T-helper 2 cell treated with Interferon-gamma antibody and Interleukin-4, amounts not matched to agents 100 ng/mL and 5 ng/mL, for 36 hours (primary cell): ENCODE measurements around the gene HEMK1. TPM values are rescaled to one million over a fixed set of nuclear protein-coding genes. Genes with fewer than 3 reads are reported as not detected.

ENCODE experiments used
- intact Hi-C: fragments of 100-400 bp; cut with micrococcal nuclease; formaldehyde crosslinking; loops from one replicate; pipeline ENCODE4 v1.15.1; 2023
- total RNA-seq: library from RNA; stranded (reverse); gene quantifications from 2 replicates; pipeline ENCODE4 v1.2.3, GENCODE V29; 2022

The HEMK1 gene
- total RNA-seq, 1 donor from 2014 or later: 58.1 TPM

- intact Hi-C loops: loop anchor here (1.0 to 5.0 kb wide), 6 partner anchors 17 to 812 kb away; partner anchors contain the start of gene MANF
Measured at GRCh38 chr3:50572801-50573371, 3.6 kb downstream of the HEMK1 start.

GRCh38 chr3:50573566-50574443 is 4.5 kb downstream of the HEMK1 start:
- intact Hi-C loops: loop anchor here (1.0 to 5.0 kb wide), 4 partner anchors 16 to 811 kb away; partner anchors contain the start of gene MANF

- intact Hi-C loops: loop anchor here (5.0 kb wide), 1 partner anchor 453 kb away; no protein-coding TSS in a partner anchor
Measured at GRCh38 chr3:50574444-50574831, 5.1 kb downstream of the HEMK1 start.

GRCh38 chr3:50575372-50575771 is 6.0 kb downstream of the HEMK1 start:
- intact Hi-C loops: no loop called here

GRCh38 chr3:50577348-50577747 is 8.0 kb downstream of the HEMK1 start:
- intact Hi-C loops: no loop called here

GRCh38 chr3:50580683-50581458 is 11.5 kb downstream of the HEMK1 start:
- intact Hi-C loops: no loop called here

- intact Hi-C loops: no loop called here
Measured at GRCh38 chr3:50581459-50581842, 12.1 kb downstream of the HEMK1 start.

- intact Hi-C loops: no loop called here
Measured at GRCh38 chr3:50582083-50582482, 12.8 kb downstream of the HEMK1 start.

GRCh38 chr3:50583897-50584296 is 14.6 kb downstream of the HEMK1 start:
- intact Hi-C loops: no loop called here

- intact Hi-C loops: no loop called here
Measured at GRCh38 chr3:50584391-50584790, 15.1 kb downstream of the HEMK1 start.

- intact Hi-C loops: no loop called here
Measured at GRCh38 chr3:50585919-50586762, 16.8 kb downstream of the HEMK1 start.

GRCh38 chr3:50586763-50587070 is 17.4 kb downstream of the HEMK1 start:
- intact Hi-C loops: no loop called here

- intact Hi-C loops: no loop called here
Measured at GRCh38 chr3:50587373-50587772, 18.1 kb downstream of the HEMK1 start.

GRCh38 chr3:50587806-50588758 is 18.8 kb downstream of the HEMK1 start:
- intact Hi-C loops: no loop called here

GRCh38 chr3:50588759-50589433 is 19.6 kb downstream of the HEMK1 start:
- intact Hi-C loops: no loop called here

- intact Hi-C loops: loop anchor here (1.0 kb wide), 1 partner anchor 23 kb away; no protein-coding TSS in a partner anchor
Measured at GRCh38 chr3:50591196-50591741, 21.9 kb downstream of the HEMK1 start.

GRCh38 chr3:50592568-50592967 is 23.2 kb downstream of the HEMK1 start:
- intact Hi-C loops: no loop called here

- intact Hi-C loops: no loop called here
Measured at GRCh38 chr3:50594253-50594785, 25.0 kb downstream of the HEMK1 start.
